ENCODE results near the gene AFF1. TPM values are rescaled to one million over a fixed set of nuclear protein-coding genes. Genes with fewer than 3 reads are reported as not detected.
A peak's percentile ranks its signal among the peaks of the same experiment; 100 is the strongest.
"Not testable (repeated sequence)": the region's sequence is repeated elsewhere in the genome, so short reads cannot be mapped to it uniquely, and the experiment has no call there.

Gene AFF1
- polyA plus RNA-seq, 3 donors = 43.6 to 47.3 (median 45.4) TPM

- DNase-seq (ENCODE audit: low read depth in 3 of 3, low spot score in 2 of 3) = no peak
Observed at GRCh38 chr4:87134122-87134521, 199.3 kb downstream of the AFF1 start.

- no peak for DNase-seq (ENCODE audit: low read depth in 3 of 3, low spot score in 2 of 3)
Observed at GRCh38 chr4:87141428-87141827, 206.6 kb downstream of the AFF1 start.

GRCh38 chr4:87144356-87144755, 209.5 kb downstream of the AFF1 start:
- no peak for DNase-seq (ENCODE audit: low read depth in 3 of 3, low spot score in 2 of 3)

- not testable (repeated sequence) for DNase-seq (ENCODE audit: low read depth in 3 of 3, low spot score in 2 of 3)
Observed at GRCh38 chr4:87145934-87146333, 211.1 kb downstream of the AFF1 start.

GRCh38 chr4:87147116-87147515, 212.3 kb downstream of the AFF1 start:
- no peak for DNase-seq (ENCODE audit: low read depth in 3 of 3, low spot score in 2 of 3)

- DNase-seq (ENCODE audit: low read depth in 3 of 3, low spot score in 2 of 3) = peak; percentile 49 to 74 (median 73)
Observed at GRCh38 chr4:87150498-87151261, 215.9 kb downstream of the AFF1 start.

- DNase-seq (ENCODE audit: low read depth in 3 of 3, low spot score in 2 of 3) = no peak
Observed at GRCh38 chr4:87151730-87152129, 216.9 kb downstream of the AFF1 start.

GRCh38 chr4:87152310-87153041, 217.7 kb downstream of the AFF1 start:
- no peak for DNase-seq (ENCODE audit: low read depth in 3 of 3, low spot score in 2 of 3)

GRCh38 chr4:87153078-87153870, 218.5 kb downstream of the AFF1 start:
- DNase-seq (ENCODE audit: low read depth in 3 of 3, low spot score in 2 of 3) = no peak

- DNase-seq (ENCODE audit: low read depth in 3 of 3, low spot score in 2 of 3) = no peak
Observed at GRCh38 chr4:87165892-87166291, 231.1 kb downstream of the AFF1 start.

GRCh38 chr4:87166296-87166854, 231.6 kb downstream of the AFF1 start:
- no peak for DNase-seq (ENCODE audit: low read depth in 3 of 3, low spot score in 2 of 3)

GRCh38 chr4:87171944-87172343, 237.1 kb downstream of the AFF1 start:
- no peak for DNase-seq (ENCODE audit: low read depth in 3 of 3, low spot score in 2 of 3)

GRCh38 chr4:87174672-87175071, 239.9 kb downstream of the AFF1 start:
- DNase-seq (ENCODE audit: low read depth in 3 of 3, low spot score in 2 of 3) = no peak

GRCh38 chr4:87179751-87180150, 244.9 kb downstream of the AFF1 start:
- DNase-seq (ENCODE audit: low read depth in 3 of 3, low spot score in 2 of 3) = no peak

- DNase-seq (ENCODE audit: low read depth in 3 of 3, low spot score in 2 of 3) = no peak
Observed at GRCh38 chr4:87180767-87181166, 246.0 kb downstream of the AFF1 start.

GRCh38 chr4:87185146-87185870, 250.5 kb downstream of the AFF1 start:
- no peak for DNase-seq (ENCODE audit: low read depth in 3 of 3, low spot score in 2 of 3)

GRCh38 chr4:87188048-87188447, 253.2 kb downstream of the AFF1 start:
- no peak for DNase-seq (ENCODE audit: low read depth in 3 of 3, low spot score in 2 of 3)

GRCh38 chr4:87188932-87189331, 254.1 kb downstream of the AFF1 start:
- DNase-seq (ENCODE audit: low read depth in 3 of 3, low spot score in 2 of 3) = no peak
